WTC11 (cell line): ENCODE results near the gene GLG1. TPM values are rescaled to one million over a fixed set of nuclear protein-coding genes. Genes with fewer than 3 reads are reported as not detected.

Source experiments
- ATAC-seq: fragments of 200-7000 bp; cut with Tn5 transposase; 2 replicates; pipeline ENCODE4 v1.10.0; 2021; ENCODE audit warnings: mild to moderate bottlenecking, moderate library complexity
- CTCF ChIA-PET: fragments of 300-600 bp; sonication (Branson Sonifier 250); formaldehyde crosslinking; loops from one replicate; lab custom pipeline; 2021; ENCODE audit warnings: antibody characterized with exemption; lab: Charles Lee
- POLR2A ChIA-PET: fragments of 350-600 bp; sonication (Branson Sonifier 250); formaldehyde crosslinking; loops from one replicate; lab custom pipeline; 2021; ENCODE audit warnings: antibody characterized with exemption; lab: Charles Lee
- DNase-seq: peaks from one replicate; pipeline ENCODE4 v3.0.0; 2021; ENCODE audit warnings: low spot score
- H3K27ac Mint-ChIP-seq: 2 replicates; pipeline ENCODE4 v1.8.0; 2021; ENCODE audit warnings: mixed read lengths
- H3K27me3 Mint-ChIP-seq: 2 replicates; pipeline ENCODE4 v1.8.0; 2021; ENCODE audit warnings: low read depth, mild to moderate bottlenecking, moderate library complexity, mixed read lengths
- H3K36me3 Mint-ChIP-seq: 2 replicates; pipeline ENCODE4 v1.8.0; 2021; ENCODE audit warnings: mixed read lengths
- H3K4me1 Mint-ChIP-seq: 2 replicates; pipeline ENCODE4 v1.8.0; 2022; ENCODE audit warnings: mixed read lengths
- H3K4me3 Mint-ChIP-seq: 2 replicates; pipeline ENCODE4 v1.8.0; 2021; ENCODE audit warnings: mild to moderate bottlenecking, moderate library complexity, mixed read lengths
- H3K9me3 Mint-ChIP-seq: 2 replicates; pipeline ENCODE4 v1.8.0; 2021; ENCODE audit warnings: mixed read lengths
- AFF4 ChIP-seq: sonication (generic); formaldehyde crosslinking; IDR thresholded peaks from 2 replicates; pipeline ENCODE4 v1.8.1; 2023; ENCODE audit warnings: mild to moderate bottlenecking, missing genetic modification reagents, borderline replicate concordance
- ARID4B ChIP-seq: sonication (generic); formaldehyde crosslinking; IDR thresholded peaks from 2 replicates; pipeline ENCODE4 v1.8.0; 2023; ENCODE audit warnings: missing genetic modification reagents, mild to moderate bottlenecking, borderline replicate concordance
- ATF6 ChIP-seq: sonication (generic); formaldehyde crosslinking; IDR thresholded peaks from 2 replicates; pipeline ENCODE4 v1.8.1; 2023; ENCODE audit warnings: mild to moderate bottlenecking, missing genetic modification reagents
- E2F5 ChIP-seq: sonication (generic); formaldehyde crosslinking; IDR thresholded peaks from 2 replicates; pipeline ENCODE4 v1.8.1; 2022; ENCODE audit warnings: mild to moderate bottlenecking, moderate library complexity, missing genetic modification reagents
- ELF4 ChIP-seq: sonication (generic); formaldehyde crosslinking; IDR thresholded peaks from 2 replicates; pipeline ENCODE4 v1.8.1; 2022; ENCODE audit warnings: low read depth, mild to moderate bottlenecking, moderate library complexity, missing genetic modification reagents
- ERG ChIP-seq: fragments of 250-450 bp; sonication (Bioruptor Pico); IDR thresholded peaks from 2 replicates; pipeline ENCODE4 v1.8.0; 2021; ENCODE audit warnings: mild to moderate bottlenecking
- FOXK1 ChIP-seq: sonication (generic); formaldehyde crosslinking; IDR thresholded peaks from 2 replicates; pipeline ENCODE4 v1.8.0; 2022; ENCODE audit warnings: mild to moderate bottlenecking, moderate library complexity, missing genetic modification reagents
- GRHL2 ChIP-seq: fragments of 250-450 bp; sonication (Bioruptor Pico); IDR thresholded peaks from 2 replicates; pipeline ENCODE4 v1.8.0; 2022; ENCODE audit warnings: mild to moderate bottlenecking, moderate library complexity; ENCODE audit not compliant: insufficient replicate concordance, severe bottlenecking
- GTF2I ChIP-seq: fragments of 250-450 bp; sonication (Bioruptor Pico); conservative IDR thresholded peaks from 2 replicates; pipeline ENCODE4 v1.4.0; 2021; ENCODE audit warnings: mild to moderate bottlenecking
- IRF2 ChIP-seq: sonication (generic); formaldehyde crosslinking; IDR thresholded peaks from 2 replicates; pipeline ENCODE4 v1.8.0; 2022; ENCODE audit warnings: low read depth, missing genetic modification reagents, borderline replicate concordance
- MAX ChIP-seq: sonication (generic); formaldehyde crosslinking; IDR thresholded peaks from 2 replicates; pipeline ENCODE4 v1.8.0; 2022; ENCODE audit warnings: mild to moderate bottlenecking, missing genetic modification reagents
- MXD4 ChIP-seq: fragments of 250-450 bp; sonication (Bioruptor Pico); IDR thresholded peaks from 2 replicates; pipeline ENCODE4 v1.8.0; 2021; ENCODE audit warnings: mild to moderate bottlenecking, moderate library complexity, borderline replicate concordance
- RELA ChIP-seq: sonication (generic); formaldehyde crosslinking; IDR thresholded peaks from 2 replicates; pipeline ENCODE4 v1.8.1; 2022; ENCODE audit warnings: missing genetic modification reagents, mild to moderate bottlenecking, borderline replicate concordance
- SP1 ChIP-seq: sonication (generic); formaldehyde crosslinking; conservative IDR thresholded peaks from 2 replicates; pipeline ENCODE4 v1.8.1; 2022; ENCODE audit warnings: missing genetic modification reagents
- TEAD1 ChIP-seq: sonication (generic); formaldehyde crosslinking; IDR thresholded peaks from 2 replicates; pipeline ENCODE4 v1.8.0; 2022; ENCODE audit warnings: mild to moderate bottlenecking, missing genetic modification reagents
- ZMAT4 ChIP-seq: fragments of 250-450 bp; sonication (Bioruptor Pico); IDR thresholded peaks from 2 replicates; pipeline ENCODE4 v1.9.0; 2021; ENCODE audit warnings: mild to moderate bottlenecking
- ZNF138 ChIP-seq: sonication (generic); formaldehyde crosslinking; conservative IDR thresholded peaks from 2 replicates; pipeline ENCODE4 v1.8.1; 2022; ENCODE audit warnings: mild to moderate bottlenecking, moderate library complexity, missing genetic modification reagents
- ZNF219 ChIP-seq: sonication (generic); formaldehyde crosslinking; IDR thresholded peaks from 2 replicates; pipeline ENCODE4 v1.8.0; 2023; ENCODE audit warnings: missing genetic modification reagents, mild to moderate bottlenecking, borderline replicate concordance
- ZNF425 ChIP-seq: fragments of 250-450 bp; sonication (Bioruptor Pico); conservative IDR thresholded peaks from 2 replicates; pipeline ENCODE4 v1.9.0; 2021; ENCODE audit warnings: mild to moderate bottlenecking
- total RNA-seq: library from RNA; stranded (reverse); gene quantifications from 3 replicates; pipeline ENCODE4 v1.2.3, GENCODE V29; 2021

The GLG1 gene
- total RNA-seq, 1 experiment from 2014 or later, result 156 TPM

- CTCF ChIA-PET, result no interaction called here
- no peak for ATAC-seq
Observed at GRCh38 chr16:74449470-74449869, 157.4 kb downstream of the GLG1 start.

GRCh38 chr16:74448990-74449389 is 157.9 kb downstream of the GLG1 start:
- H3K4me3 Mint-ChIP-seq, result no peak overlapping the region
- CTCF ChIA-PET, result no interaction called here
- H3K27me3 Mint-ChIP-seq, result no peaks in the 10 kb centered on the region
- H3K9me3 Mint-ChIP-seq, result no peaks in the 10 kb centered on the region
- ATAC-seq (no peak), DNase-seq (no peak)
- no peaks in the 10 kb centered on the region for H3K4me1 Mint-ChIP-seq
- POLR2A ChIA-PET, result no interaction called here
- H3K27ac Mint-ChIP-seq, result 0 out of 2 replicates have a peak overlapping the region, but pooled peaks have one; percentile 7
- H3K36me3 Mint-ChIP-seq, result peaks cover 42% of the 10 kb centered on the region
- TF ChIP-seq MAX (CRISPR knock-in tag) (no peak), SP1 (CRISPR knock-in tag) (no peak), ZMAT4 (CRISPR knock-in tag) (no peak), ATF6 (no peak), AFF4 (CRISPR knock-in tag) (no peak), ZNF138 (CRISPR knock-in tag) (no peak), ZNF425 (CRISPR knock-in tag) (no peak), ERG (CRISPR knock-in tag) (no peak), ARID4B (no peak), GTF2I (CRISPR knock-in tag) (no peak)

More at GRCh38 chr16:74449470-74449869, 157.4 kb downstream of the GLG1 start:
- Mint-ChIP-seq H3K27ac (peak overlapping the region; percentile 7; the same call in 1 of the 2 replicates), H3K4me1 (no peaks in the 10 kb centered on the region), H3K4me3 (no peak overlapping the region), H3K36me3 (peaks cover 42% of the 10 kb centered on the region), H3K9me3 (no peaks in the 10 kb centered on the region), H3K27me3 (no peaks in the 10 kb centered on the region)
- DNase-seq, result no peak
- TF ChIP-seq MXD4 (CRISPR knock-in tag) (no peak), RELA (CRISPR knock-in tag) (no peak), FOXK1 (CRISPR knock-in tag) (no peak), ELF4 (CRISPR knock-in tag) (no peak), GRHL2 (CRISPR knock-in tag) (no peak), TEAD1 (no peak), E2F5 (CRISPR knock-in tag) (no peak), ZNF219 (CRISPR knock-in tag) (no peak), IRF2 (CRISPR knock-in tag) (no peak), ZMAT4 (CRISPR knock-in tag) (no peak), SP1 (CRISPR knock-in tag) (no peak)
- POLR2A ChIA-PET, result no interaction called here
